ENCODE measurements around the gene ALAD.
"Not testable (repeated sequence)": the region's sequence is repeated elsewhere in the genome, so short reads cannot be mapped to it uniquely, and the experiment has no call there.

ALAD gene

DNA sequence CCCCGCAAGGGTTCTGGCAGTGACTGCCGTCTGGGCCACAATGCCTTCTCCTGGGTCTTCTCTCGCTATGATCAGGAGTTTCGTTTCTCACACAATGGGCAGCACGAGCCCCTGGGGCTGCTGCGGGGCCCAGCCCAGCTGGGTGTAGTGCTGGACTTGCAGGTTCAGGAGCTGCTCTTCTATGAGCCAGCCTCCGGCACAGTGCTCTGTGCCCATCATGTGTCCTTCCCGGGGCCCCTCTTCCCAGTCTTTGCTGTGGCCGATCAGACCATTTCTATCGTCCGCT lies 31.3 kb downstream of the ALAD start:
- no peak for DNase-seq (ENCODE audit: low read depth)
- TF ChIP-seq, protein P1, sequence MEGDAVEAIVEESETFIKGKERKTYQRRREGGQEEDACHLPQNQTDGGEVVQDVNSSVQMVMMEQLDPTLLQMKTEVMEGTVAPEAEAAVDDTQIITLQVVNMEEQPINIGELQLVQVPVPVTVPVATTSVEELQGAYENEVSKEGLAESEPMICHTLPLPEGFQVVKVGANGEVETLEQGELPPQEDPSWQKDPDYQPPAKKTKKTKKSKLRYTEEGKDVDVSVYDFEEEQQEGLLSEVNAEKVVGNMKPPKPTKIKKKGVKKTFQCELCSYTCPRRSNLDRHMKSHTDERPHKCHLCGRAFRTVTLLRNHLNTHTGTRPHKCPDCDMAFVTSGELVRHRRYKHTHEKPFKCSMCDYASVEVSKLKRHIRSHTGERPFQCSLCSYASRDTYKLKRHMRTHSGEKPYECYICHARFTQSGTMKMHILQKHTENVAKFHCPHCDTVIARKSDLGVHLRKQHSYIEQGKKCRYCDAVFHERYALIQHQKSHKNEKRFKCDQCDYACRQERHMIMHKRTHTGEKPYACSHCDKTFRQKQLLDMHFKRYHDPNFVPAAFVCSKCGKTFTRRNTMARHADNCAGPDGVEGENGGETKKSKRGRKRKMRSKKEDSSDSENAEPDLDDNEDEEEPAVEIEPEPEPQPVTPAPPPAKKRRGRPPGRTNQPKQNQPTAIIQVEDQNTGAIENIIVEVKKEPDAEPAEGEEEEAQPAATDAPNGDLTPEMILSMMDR (conservative IDR thresholded peaks at IDR 0.05; ENCODE audit: low read depth, low read length) = no peak
- H3K4me3 ChIP-seq (ENCODE audit: low read length) = no peak overlapping the region

DNA sequence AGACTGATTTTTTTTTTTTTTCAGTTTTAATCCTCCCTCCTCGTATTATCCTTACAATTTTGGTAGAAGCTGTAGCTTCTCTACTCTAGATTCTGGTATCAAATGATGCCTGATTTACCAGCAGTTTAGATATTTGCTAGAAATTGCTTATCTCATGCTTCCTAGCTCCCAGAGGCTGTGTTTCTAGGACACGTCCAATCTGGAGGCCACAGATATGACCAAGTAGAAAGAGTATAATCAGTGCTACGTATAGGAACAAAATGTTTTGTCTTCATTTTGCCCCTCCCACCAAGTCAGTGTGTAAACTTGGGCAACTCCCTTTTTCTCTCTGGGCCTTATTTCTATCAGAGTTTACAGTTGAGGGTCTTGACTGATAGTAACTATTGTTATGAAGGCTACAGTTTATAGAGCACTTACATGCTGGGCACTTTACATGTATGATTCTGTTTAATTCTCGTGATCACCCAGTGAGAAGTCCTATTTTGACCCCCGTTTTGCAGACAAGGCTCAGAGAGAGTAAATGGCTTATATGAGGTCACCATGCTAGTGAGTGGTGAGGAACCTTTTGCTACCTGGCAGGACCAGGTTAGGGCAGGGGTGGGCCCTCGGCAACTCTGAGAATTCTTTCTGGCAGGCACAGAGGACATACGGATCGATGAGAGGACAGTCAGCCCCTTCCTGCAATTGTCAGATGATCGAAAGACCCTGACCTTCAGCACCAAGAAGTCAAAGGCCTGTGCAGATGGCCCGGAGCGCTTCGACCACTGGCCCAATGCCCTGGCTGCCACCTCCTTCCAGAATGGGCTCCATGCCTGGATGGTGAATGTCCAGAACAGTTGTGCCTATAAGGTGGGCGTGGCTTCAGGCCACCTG lies 31.9 kb downstream of the ALAD start:
- no peak overlapping the region for H3K4me3 ChIP-seq (ENCODE audit: low read length)
- no peak for DNase-seq (ENCODE audit: low read depth)
- TF ChIP-seq, protein P1 (conservative IDR thresholded peaks at IDR 0.05; ENCODE audit: low read depth, low read length) = no peak

DNA sequence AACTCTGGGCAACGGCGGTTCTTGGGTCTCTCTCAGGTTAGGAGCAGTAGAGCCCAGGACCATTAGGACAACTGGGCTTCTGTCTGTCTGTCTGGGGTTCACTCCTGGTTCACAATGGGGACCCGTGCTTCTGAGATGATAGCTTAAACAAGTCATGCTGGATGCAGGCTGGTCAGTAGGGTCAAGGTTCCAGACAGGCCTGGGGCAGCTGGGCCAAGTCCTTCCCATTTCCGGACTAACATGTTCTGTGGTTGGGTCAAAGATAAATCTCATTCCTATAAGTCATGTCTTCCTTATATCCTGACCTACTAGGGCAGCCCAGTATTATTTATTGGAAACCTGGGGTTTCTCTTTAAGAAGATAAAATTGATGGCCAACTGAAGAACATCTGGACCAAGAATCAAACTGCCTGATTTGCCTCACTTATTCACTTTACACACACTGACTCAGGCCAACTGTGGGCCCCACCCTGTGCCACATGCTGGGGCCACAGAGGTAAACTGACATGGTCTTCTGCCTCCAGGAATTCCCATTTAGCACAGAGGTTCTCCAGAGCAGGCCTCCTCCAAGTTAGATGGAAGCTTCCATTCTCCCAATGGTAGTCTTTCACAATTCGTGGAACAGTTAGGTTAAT lies 32.6 kb downstream of the ALAD start:
- TF ChIP-seq, protein P1 (conservative IDR thresholded peaks at IDR 0.05; ENCODE audit: low read depth, low read length) = no peak

DNA sequence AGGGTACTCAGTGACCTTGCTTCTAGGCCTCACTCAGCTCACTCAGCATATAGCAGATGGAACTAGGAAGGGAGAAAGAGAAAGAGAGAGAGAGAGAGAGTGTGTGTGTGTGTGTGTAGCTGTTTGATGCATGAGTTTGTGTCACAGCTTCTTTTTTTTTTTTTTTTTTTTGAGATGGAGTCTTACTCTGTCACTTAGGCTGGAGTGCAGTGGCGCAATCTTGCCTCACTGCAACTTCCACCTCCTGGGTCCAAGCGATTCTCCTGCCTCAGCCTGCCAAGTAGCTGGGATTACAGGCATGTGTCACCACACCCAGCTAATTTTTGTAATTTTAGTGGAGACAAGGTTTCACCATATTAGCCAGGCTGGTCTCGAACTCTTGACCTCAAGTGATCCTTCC lies 35.4 kb downstream of the ALAD start:
- DNase-seq (ENCODE audit: low read depth); H3K4me3 ChIP-seq (ENCODE audit: low read length): not testable (repeated sequence)

More for the DNA sequence above, 32.6 kb downstream of the ALAD start:
- no peak for DNase-seq (ENCODE audit: low read depth)
- H3K4me3 ChIP-seq (ENCODE audit: low read length) = no peak overlapping the region

DNA sequence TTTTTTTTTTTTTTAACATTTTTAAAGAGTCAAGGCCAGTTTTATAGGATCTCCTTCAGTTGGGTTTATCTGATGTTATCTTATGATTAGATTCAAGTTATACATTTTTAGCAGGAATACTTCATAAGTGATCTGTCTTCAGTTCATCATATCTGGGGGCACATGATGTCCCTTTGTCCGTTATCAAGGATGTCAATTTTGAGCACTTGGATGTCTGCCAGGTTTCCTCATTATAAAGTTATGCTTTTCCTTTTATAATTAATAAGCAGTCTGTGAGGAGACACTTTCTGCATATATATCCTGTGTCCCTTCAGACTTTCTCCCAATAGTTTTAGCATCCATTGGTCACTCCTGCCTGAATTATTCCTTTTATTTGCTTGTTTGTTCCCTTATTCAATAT lies 36.1 kb downstream of the ALAD start:
- TF ChIP-seq, protein P1 (conservative IDR thresholded peaks at IDR 0.05; ENCODE audit: low read depth, low read length) = no peak
- DNase-seq (ENCODE audit: low read depth) = no peak
- no peak overlapping the region for H3K4me3 ChIP-seq (ENCODE audit: low read length)

DNA sequence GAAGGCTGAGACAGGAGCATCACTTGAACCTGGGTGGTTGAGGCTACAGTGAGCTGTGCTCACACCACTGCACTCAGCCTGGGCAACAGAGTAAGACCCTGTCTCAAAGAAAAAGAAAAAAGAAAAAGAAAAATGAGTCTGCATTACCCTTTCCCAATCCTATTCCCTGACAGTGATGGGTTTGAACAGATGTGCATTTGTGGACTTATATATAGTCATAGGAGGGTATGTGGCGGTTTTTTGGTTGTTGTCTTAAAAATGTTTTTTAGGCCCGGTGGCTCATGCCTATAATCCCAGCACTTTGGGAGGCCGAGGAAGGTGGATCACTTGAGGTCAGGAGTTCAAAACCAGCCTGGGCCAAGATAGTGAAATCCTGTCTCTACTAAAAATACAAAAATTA lies 37.7 kb downstream of the ALAD start:
- TF ChIP-seq, protein P1 (conservative IDR thresholded peaks at IDR 0.05; ENCODE audit: low read depth, low read length) = no peak
- no peak for DNase-seq (ENCODE audit: low read depth)
- no peak overlapping the region for H3K4me3 ChIP-seq (ENCODE audit: low read length)

DNA sequence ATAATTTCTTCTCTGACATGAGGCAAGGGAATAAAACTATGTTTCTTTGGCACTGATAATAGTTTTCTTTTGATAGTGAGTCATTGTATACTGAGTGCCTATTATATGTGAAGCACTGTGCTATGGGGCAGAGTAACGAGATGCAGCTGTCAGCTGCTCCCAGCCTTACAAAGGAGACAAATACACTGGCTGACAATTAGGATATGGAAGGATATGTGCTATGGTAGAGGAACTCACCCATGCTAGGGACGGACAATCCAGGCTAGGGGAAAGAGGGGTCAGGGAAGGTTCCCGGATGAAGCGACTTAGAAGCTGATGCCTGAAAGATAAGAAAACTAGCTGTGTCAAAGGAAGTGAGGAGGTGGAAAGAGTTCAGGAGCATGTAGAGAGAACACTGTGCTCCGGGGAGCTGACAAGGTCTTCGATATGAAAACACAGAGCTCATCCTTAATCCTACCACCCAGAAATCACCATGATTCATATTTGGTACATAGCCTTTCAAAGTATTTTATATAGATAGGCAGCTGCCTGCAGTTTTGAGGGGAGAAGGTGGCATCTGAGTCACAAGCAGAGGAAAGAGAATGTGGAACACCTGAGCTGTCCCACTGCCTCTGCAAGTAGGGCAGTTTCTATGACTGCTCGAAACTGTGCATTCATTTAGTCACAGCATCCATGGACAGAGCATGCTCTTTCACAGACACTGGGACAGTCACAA lies 39.6 kb downstream of the ALAD start:
- no peak overlapping the region for H3K4me3 ChIP-seq (ENCODE audit: low read length)
- no peak for DNase-seq (ENCODE audit: low read depth)
- TF ChIP-seq, protein P1 (conservative IDR thresholded peaks at IDR 0.05; ENCODE audit: low read depth, low read length) = no peak

All from retinal pigment epithelial cell (primary cell).